ENCODE data around the gene CERK. TPM values are rescaled to one million over a fixed set of nuclear protein-coding genes. Genes with fewer than 3 reads are reported as not detected.

CERK gene
- total and polyA plus RNA-seq, 8 donors, result 12.7 to 32.7 (median 29.5) TPM

DNA sequence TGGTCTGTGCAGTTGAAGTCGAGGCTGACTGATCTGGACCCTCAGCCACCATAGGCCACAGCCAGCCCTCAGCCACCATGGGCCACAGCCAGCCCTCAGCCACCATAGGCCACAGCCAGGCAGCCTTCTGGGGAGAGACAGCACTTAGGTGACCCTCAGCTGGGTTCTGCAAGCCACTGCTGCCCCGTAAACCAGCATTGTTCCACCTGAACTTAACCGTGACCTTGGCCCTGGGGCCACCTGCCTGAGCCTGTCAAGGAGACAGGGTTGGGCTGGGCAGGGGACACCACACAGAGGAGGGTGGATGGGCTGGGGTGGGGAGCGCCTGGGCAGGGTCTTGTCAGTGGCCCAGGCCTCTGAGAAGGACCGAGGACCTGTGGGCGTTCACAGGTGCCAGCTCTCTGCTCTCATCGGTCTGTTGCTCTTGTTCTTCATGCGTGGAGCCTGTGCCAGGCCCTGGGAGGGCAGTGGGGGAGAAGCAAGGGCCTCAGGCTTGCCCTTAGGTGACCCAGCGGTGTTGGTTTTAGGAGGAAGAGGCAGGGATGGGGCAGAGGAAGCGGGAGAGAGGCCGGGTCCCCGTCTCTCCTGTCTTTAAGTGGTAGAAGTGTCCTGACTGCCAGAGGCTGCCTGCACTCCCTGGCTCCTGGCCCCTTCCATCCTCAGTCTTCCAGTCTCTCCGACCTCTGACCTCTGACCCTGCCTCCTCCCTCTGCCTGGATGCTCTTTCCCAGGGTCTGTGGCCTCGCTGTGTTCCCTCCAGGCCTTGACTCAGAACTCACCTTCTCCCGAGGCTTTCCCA is 81.0 kb downstream of the CERK start:
- Histone ChIP-seq H3K27ac (no peak overlapping the region), H3K4me1 (peaks cover 0 to 14% (median 0%) of the 10 kb centered on the region in 3 donors)
- 87 to 90% methylated on average over 15 of the region's 15 CpGs for WGBS, 2 donors

DNA sequence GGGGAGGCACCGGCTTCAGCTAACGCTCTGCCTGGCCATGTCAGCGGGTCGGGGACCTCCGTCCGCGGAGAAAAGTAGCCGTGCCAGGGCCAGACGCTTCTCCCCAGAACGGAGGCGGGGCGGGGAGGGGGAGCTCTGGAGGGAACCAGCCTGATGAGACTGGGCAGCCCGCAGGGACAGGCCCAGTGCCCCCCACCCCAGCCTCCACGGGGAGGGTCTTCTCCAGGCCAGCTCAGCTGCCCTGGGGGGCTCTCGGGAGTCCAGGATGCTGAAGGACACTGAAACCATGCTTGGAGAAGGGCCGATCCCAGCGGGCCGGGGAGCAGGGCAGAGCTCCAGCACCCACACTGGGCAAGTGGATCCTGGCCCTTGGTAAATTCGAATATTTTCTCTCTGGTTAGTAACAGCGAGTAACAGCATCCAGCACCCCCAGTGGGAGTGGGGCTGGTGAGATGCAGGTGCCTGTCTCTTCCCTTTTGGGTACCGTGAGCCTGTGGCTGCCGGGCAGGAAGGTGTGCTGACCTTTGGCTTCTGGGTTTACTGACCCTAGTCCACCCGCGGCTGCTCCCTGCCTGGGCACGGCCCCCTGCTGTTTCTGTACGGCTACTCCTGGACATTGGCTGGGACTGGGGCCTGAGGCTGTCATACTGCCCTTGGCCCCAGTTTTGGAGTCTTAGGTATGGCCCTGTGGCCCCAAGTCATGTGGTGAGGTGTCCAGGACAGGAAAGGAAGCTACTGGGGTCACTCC is 82.0 kb downstream of the CERK start:
- no peaks in the 10 kb centered on the region for H3K36me3 ChIP-seq
- no peak overlapping the region for H3K4me3 ChIP-seq
- peaks cover 0 to 13% (median 0%) of the 10 kb centered on the region in 3 donors for H3K4me1 ChIP-seq
- no peaks in the 10 kb centered on the region for H3K27me3 ChIP-seq
- TF ChIP-seq, protein P1, sequence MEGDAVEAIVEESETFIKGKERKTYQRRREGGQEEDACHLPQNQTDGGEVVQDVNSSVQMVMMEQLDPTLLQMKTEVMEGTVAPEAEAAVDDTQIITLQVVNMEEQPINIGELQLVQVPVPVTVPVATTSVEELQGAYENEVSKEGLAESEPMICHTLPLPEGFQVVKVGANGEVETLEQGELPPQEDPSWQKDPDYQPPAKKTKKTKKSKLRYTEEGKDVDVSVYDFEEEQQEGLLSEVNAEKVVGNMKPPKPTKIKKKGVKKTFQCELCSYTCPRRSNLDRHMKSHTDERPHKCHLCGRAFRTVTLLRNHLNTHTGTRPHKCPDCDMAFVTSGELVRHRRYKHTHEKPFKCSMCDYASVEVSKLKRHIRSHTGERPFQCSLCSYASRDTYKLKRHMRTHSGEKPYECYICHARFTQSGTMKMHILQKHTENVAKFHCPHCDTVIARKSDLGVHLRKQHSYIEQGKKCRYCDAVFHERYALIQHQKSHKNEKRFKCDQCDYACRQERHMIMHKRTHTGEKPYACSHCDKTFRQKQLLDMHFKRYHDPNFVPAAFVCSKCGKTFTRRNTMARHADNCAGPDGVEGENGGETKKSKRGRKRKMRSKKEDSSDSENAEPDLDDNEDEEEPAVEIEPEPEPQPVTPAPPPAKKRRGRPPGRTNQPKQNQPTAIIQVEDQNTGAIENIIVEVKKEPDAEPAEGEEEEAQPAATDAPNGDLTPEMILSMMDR (IDR thresholded peaks at IDR 0.05), result no peak
- H3K9me3 ChIP-seq, result no peaks in the 10 kb centered on the region
- no peak overlapping the region for H3K27ac ChIP-seq
- 90 to 93% methylated on average over 25 to 26 of the region's 26 CpGs for WGBS, 2 donors
- FAIRE-seq, result no peak
- no peak for ATAC-seq
- DNase-seq, result peak in 1 of 6 donors; percentile 66
- intact Hi-C loops (cut with DNase I), result no loop called here

More for the DNA sequence above, 81.0 kb downstream of the CERK start:
- H3K27me3 ChIP-seq, result no peaks in the 10 kb centered on the region
- TF ChIP-seq, protein P1 (IDR thresholded peaks at IDR 0.05), result no peak
- intact Hi-C loops (cut with DNase I), result no loop called here
- FAIRE-seq (no peak), DNase-seq (peak in 1 of 6 donors; percentile 64), ATAC-seq (no peak)
- no peak overlapping the region for H3K4me3 ChIP-seq
- H3K9me3 ChIP-seq, result no peaks in the 10 kb centered on the region
- H3K36me3 ChIP-seq, result no peaks in the 10 kb centered on the region

DNA sequence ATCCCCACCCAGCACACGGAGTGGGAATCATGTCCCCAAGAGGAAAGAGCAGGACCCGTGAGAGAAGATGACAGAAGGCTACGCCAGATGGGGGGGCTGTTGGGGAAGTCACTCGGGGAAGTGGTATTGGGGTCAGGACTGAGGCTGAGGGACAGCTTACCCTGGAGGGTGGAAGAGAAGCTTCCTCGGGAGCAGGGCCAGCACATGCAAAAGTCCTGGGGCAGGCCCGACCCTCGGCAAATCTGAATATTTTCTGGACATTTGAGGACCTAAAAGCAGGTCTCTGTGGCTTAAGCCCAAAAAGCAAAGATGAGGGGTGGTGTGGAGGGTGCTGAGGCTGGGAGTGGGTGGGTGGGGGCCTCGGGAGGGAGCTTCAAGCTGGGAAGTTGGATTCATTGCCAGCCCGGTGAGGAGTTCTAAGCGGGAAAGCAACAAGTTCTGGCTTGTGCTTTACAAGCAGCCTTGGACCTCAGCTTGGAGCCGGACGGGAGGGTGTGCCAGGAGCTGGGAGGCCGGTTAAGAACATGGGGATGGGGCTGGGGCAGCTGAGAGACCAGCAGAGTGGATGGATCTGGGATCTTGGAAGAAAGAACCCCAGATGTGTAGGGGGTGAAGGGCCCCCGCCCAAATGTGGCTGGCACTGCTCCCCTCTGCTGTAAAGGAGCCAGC is 83.0 kb downstream of the CERK start:
- H3K27ac ChIP-seq, result no peak overlapping the region
- H3K9me3 ChIP-seq, result no peaks in the 10 kb centered on the region
- H3K36me3 ChIP-seq, result no peaks in the 10 kb centered on the region
- FAIRE-seq (no peak), ATAC-seq (no peak), DNase-seq (no peak)
- intact Hi-C loops (cut with DNase I), result no loop called here
- H3K4me1 ChIP-seq, result peaks cover 0 to 3% (median 0%) of the 10 kb centered on the region in 3 donors
- no peak overlapping the region for H3K4me3 ChIP-seq
- H3K27me3 ChIP-seq, result no peaks in the 10 kb centered on the region
- 92 to 95% methylated on average over 14 of the region's 14 CpGs for WGBS, 2 donors
- TF ChIP-seq, protein P1 (IDR thresholded peaks at IDR 0.05), result no peak

DNA sequence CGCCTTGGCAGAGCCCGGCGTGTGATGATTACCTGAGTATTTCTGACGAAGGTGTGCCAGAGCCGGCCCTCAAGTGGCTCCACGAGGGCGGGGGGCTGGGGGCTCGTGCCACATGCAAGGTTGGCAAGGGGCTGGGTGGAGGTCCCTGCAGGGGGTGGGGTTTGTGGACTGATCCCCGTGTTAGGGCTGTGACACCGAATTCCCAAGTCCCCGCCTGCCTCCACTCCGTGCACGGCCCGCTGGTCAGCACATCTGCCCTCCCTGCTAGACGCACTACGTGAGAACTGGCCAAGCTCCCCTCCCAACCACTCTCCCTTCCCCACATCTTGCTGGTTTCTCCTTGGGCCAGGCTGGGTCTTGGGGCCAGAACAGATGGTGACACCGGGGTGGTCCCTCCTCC is 83.6 kb downstream of the CERK start:
- Histone ChIP-seq H3K27ac (no peak overlapping the region), H3K4me1 (peaks cover 0 to 3% (median 3%) of the 10 kb centered on the region in 3 donors), H3K27me3 (no peaks in the 10 kb centered on the region), H3K4me3 (no peak overlapping the region), H3K9me3 (no peaks in the 10 kb centered on the region), H3K36me3 (no peaks in the 10 kb centered on the region)
- intact Hi-C loops (cut with DNase I), result no loop called here
- WGBS, 2 donors, result 94 to 95% methylated on average over 17 of the region's 17 CpGs
- ATAC-seq (no peak), DNase-seq (peak in 1 of 6 donors; percentile 66), FAIRE-seq (no peak)
- TF ChIP-seq, protein P1 (IDR thresholded peaks at IDR 0.05), result no peak
